Measurements from ENCODE around the gene PUM1. TPM values are rescaled to one million over a fixed set of nuclear protein-coding genes. Genes with fewer than 3 reads are reported as not detected.

Gene PUM1
- total RNA-seq, 1 experiment from 2014 or later = 109 TPM

DNA sequence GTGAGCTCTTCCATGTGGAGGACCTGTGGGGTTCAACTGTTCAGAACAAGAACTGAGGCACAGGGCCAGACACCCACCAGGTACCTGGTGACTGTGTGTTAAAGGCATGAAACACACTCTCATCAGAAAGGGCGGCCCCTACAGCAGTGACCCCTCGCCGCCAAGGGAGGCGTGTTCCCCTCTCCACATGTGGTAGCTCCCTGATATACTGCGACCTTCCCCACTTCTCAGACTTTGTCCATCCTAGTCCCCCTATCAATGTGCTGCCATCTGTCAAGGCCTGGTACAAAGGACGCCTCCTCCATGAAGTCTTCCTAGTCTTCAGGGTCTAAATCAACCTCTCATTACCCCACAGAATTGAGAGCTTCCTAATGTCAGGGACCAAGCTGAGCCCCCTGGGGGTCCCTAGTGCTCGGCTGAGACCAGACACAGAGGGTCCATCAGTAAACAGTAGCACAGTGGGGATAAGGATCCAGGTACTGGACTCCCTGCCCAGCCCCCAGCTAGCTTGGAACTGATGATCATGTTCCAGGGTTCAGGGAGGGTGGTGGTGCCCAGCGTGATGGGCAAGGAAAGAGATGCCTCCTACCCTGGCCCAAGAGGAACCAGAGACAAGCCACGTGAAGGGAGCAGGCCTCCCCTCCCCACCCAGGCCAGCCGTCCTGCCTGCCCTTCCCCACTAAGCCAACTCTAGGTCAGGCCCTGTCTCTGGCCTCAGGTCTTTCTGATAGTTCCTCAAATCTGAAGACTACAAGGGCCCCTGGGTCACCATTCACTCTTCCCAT, 167.3 kb downstream of the PUM1 start:
- CTCF ChIA-PET = no interaction called here
- in situ Hi-C loops (cut with HindIII; ENCODE audit: low pct_unique_long_range_greater_than_20kb, low sequenced_read_pairs) (no loop called here), intact Hi-C loops (cut with micrococcal nuclease; ENCODE audit: unreplicated experiment) (no loop called here)
- no peak overlapping the region for H3K27ac ChIP-seq (ENCODE audit: low read length)
- DNase-seq (ENCODE audit: low read depth, low spot score) = no peak
- H3K27me3 ChIP-seq (ENCODE audit: control insufficient read depth, insufficient read depth, low read length) = no peaks in the 10 kb centered on the region
- H3K36me3 ChIP-seq (ENCODE audit: control insufficient read depth, insufficient read depth, low read length) = no peaks in the 10 kb centered on the region
- H3K4me1 ChIP-seq (ENCODE audit: control insufficient read depth, insufficient read depth, low read length) = peaks cover 17% of the 10 kb centered on the region
- no peak for TF ChIP-seq CTCF (IDR thresholded peaks at IDR 0.05)
- no peak for TF ChIP-seq TCF7L2 (IDR thresholded peaks at IDR 0.05; ENCODE audit: low read depth, low read length)
- ATAC-seq = no peak
- no peaks in the 10 kb centered on the region for H3K9me3 ChIP-seq (ENCODE audit: control insufficient read depth, insufficient read depth, low read depth, low read length)
- POLR2A ChIA-PET = no interaction called here
- H3K4me3 ChIP-seq (ENCODE audit: low read depth in 2 of 2, low read length in 2 of 2) = no peak overlapping the region
- BruUV-seq (replicated peaks) = no TSS peak

DNA sequence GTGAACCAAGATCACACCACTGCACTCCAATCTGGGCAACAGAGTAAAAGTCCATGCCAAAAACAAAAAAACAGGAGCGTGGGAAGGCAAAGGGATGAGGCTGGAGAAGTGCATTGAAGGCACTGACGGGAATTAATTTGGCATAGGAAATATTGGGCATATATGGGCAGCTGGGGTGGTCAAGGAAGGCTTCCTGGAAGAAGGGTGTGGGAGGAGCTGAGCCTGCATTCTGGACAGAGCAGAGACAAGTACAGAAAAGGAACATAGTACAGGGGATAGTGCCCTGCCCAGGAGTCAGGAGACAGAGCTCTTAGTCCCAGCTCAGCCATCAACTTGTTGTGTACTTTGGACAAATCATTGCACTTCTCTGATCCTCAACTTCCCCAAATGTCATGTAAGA, 168.6 kb downstream of the PUM1 start:
- no peaks in the 10 kb centered on the region for H3K36me3 ChIP-seq (ENCODE audit: control insufficient read depth, insufficient read depth, low read length)
- in situ Hi-C loops (cut with HindIII; ENCODE audit: low pct_unique_long_range_greater_than_20kb, low sequenced_read_pairs) (no loop called here), intact Hi-C loops (cut with micrococcal nuclease; ENCODE audit: unreplicated experiment) (no loop called here)
- no peaks in the 10 kb centered on the region for H3K27me3 ChIP-seq (ENCODE audit: control insufficient read depth, insufficient read depth, low read length)
- H3K27ac ChIP-seq (ENCODE audit: low read length) = no peak overlapping the region
- TF ChIP-seq TCF7L2 (IDR thresholded peaks at IDR 0.05; ENCODE audit: low read depth, low read length) = no peak
- no peak for TF ChIP-seq SIN3A (IDR thresholded peaks at IDR 0.05; ENCODE audit: borderline replicate concordance, insufficient read depth, low read depth, low read length)
- TF ChIP-seq CTCF (IDR thresholded peaks at IDR 0.05) = no peak
- TF ChIP-seq POLR2AphosphoS5 (IDR thresholded peaks at IDR 0.05; ENCODE audit: low read depth, low read length) = no peak
- TF ChIP-seq, protein P1, sequence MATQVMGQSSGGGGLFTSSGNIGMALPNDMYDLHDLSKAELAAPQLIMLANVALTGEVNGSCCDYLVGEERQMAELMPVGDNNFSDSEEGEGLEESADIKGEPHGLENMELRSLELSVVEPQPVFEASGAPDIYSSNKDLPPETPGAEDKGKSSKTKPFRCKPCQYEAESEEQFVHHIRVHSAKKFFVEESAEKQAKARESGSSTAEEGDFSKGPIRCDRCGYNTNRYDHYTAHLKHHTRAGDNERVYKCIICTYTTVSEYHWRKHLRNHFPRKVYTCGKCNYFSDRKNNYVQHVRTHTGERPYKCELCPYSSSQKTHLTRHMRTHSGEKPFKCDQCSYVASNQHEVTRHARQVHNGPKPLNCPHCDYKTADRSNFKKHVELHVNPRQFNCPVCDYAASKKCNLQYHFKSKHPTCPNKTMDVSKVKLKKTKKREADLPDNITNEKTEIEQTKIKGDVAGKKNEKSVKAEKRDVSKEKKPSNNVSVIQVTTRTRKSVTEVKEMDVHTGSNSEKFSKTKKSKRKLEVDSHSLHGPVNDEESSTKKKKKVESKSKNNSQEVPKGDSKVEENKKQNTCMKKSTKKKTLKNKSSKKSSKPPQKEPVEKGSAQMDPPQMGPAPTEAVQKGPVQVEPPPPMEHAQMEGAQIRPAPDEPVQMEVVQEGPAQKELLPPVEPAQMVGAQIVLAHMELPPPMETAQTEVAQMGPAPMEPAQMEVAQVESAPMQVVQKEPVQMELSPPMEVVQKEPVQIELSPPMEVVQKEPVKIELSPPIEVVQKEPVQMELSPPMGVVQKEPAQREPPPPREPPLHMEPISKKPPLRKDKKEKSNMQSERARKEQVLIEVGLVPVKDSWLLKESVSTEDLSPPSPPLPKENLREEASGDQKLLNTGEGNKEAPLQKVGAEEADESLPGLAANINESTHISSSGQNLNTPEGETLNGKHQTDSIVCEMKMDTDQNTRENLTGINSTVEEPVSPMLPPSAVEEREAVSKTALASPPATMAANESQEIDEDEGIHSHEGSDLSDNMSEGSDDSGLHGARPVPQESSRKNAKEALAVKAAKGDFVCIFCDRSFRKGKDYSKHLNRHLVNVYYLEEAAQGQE (IDR thresholded peaks at IDR 0.05; ENCODE audit: insufficient read depth in 1 of 2, low read depth in 2 of 2, low read length in 1 of 2) = no peak
- ATAC-seq (no peak), DNase-seq (ENCODE audit: low read depth, low spot score) (no peak)
- no peaks in the 10 kb centered on the region for H3K9me3 ChIP-seq (ENCODE audit: control insufficient read depth, insufficient read depth, low read depth, low read length)
- no peak overlapping the region for H3K4me3 ChIP-seq (ENCODE audit: low read depth in 2 of 2, low read length in 2 of 2)
- POLR2A ChIA-PET = no interaction called here
- CTCF ChIA-PET = interaction anchor here (0.5 kb wide), 1 partner anchor 17 kb away, joined by 3 read pairs; no protein-coding TSS in a partner anchor
- no TSS peak for BruUV-seq (replicated peaks)
- peaks cover 7% of the 10 kb centered on the region for H3K4me1 ChIP-seq (ENCODE audit: control insufficient read depth, insufficient read depth, low read length)

Data from Panc1 (cell line).